HPDE6-E6E7 (cell line): Measurements from ENCODE around the gene EIF4E2.
"Not testable (repeated sequence)": the region's sequence is repeated elsewhere in the genome, so short reads cannot be mapped to it uniquely, and the experiment has no call there.

ENCODE experiments used
- DNase-seq: peaks from one replicate; pipeline ENCODE4 v3.0.0; 2011; ENCODE audit warnings: missing footprints; ENCODE audit errors: extremely low spot score

The EIF4E2 gene

DNA sequence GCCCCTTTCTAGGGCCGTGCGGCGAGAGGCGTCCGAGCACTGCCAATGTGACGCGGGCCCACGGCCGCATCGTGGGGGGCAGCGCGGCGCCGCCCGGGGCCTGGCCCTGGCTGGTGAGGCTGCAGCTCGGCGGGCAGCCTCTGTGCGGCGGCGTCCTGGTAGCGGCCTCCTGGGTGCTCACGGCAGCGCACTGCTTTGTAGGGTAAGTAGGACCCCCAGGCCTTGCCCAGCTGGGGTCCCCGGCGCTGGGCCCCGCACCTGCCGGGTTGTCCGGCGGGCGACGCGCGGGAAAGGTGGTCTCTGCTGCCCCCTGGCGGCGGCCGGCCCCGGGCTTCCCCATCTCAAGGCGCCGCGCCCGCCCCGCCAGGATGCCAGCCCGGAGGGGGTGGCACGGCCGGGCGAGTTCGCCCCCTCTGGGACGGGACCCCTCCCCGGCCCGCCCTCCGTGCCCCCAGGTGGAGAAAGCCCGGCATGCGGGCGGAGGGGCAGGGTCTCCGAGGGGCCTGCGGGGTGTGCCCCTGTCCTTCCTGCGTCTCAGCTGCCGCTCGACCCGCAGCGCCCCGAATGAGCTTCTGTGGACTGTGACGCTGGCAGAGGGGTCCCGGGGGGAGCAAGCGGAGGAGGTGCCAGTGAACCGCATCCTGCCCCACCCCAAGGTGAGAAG is 28.4 kb upstream of the EIF4E2 start:
- DNase-seq = peak; percentile 60

DNA sequence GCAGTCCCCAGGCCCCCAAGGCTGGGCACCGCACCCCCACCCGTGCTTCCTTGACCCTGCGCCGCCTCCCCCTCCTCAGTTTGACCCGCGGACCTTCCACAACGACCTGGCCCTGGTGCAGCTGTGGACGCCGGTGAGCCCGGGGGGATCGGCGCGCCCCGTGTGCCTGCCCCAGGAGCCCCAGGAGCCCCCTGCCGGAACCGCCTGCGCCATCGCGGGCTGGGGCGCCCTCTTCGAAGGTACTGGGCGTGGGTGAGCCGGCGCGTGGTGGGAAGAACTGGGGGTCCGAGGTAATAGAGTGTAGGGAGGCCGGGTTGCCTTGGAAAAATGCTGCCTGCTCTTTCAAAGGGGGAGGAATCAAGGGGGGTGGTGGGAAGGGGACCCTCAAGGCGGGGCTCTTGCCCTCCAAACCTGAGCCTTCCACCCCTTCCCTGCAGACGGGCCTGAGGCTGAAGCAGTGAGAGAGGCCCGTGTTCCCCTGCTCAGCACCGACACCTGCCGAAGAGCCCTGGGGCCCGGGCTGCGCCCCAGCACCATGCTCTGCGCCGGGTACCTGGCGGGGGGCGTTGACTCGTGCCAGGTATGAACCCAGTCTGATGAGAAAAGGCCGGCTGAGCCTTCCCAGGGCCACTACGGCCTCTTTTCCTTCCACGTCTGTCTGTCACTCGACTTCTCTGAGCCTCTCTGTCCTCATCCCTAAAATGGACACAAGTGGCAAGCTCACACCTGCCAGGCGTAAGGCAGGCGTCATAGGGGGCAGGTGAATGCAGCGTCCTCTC is 27.7 kb upstream of the EIF4E2 start:
- DNase-seq = no peak

DNA sequence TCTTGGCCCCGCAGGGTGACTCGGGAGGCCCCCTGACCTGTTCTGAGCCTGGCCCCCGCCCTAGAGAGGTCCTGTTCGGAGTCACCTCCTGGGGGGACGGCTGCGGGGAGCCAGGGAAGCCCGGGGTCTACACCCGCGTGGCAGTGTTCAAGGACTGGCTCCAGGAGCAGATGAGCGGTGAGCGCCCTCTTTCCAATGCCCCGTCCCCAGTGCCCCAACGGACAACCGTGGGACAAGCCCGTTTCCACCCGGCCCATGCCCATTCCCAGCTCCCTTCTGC is 27.1 kb upstream of the EIF4E2 start:
- DNase-seq = no peak

DNA sequence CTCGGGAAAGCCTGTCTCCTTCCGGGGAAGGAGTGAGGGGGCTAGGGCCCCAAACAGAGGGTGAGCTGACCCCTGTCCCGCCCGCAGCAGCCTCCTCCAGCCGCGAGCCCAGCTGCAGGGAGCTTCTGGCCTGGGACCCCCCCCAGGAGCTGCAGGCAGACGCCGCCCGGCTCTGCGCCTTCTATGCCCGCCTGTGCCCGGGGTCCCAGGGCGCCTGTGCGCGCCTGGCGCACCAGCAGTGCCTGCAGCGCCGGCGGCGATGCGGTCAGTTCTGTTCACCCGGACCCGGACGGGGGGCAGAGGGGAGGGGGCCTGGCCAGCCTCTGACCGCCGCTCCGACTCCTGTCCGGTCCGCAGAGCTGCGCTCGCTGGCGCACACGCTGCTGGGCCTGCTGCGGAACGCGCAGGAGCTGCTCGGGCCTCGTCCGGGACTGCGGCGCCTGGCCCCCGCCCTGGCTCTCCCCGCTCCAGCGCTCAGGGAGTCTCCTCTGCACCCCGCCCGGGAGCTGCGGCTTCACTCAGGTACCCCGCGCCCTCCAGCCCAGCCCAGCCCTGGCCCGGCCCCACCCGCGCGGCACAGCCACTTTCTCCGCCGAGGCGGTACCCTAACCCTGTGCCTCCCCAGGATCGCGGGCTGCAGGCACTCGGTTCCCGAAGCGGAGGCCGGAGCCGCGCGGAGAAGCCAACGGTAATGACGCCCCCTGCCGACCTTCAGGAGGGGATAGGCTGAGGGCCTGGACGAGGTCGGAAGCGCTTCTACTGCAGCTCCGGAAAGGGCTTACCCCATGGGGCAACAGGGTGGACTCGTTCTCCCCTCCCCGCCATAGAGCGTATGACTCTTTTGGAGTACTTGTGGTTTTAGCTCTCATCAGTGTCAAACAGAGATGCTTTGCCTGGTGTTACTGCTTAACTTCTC is 26.5 kb upstream of the EIF4E2 start:
- DNase-seq = no peak

DNA sequence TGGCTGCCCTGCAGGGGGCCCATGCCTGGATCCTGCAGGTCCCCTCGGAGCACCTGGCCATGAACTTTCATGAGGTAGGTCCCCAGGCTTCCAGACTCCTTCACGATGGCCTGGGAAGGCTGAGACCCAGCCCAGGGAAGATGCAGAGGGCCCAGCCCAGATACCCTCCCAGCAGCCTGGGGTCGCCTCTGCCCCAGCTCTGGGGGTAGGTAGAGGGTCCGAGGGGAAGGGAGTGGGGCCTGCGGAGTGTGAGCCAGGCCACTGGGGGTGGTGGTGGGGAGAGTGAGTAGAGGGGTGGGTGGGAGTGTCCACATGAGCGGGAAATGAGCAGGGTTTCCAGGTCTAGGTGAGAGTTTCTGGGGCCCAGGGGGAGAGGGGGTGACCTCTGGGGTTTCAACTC is 25.7 kb upstream of the EIF4E2 start:
- no peak for DNase-seq

DNA sequence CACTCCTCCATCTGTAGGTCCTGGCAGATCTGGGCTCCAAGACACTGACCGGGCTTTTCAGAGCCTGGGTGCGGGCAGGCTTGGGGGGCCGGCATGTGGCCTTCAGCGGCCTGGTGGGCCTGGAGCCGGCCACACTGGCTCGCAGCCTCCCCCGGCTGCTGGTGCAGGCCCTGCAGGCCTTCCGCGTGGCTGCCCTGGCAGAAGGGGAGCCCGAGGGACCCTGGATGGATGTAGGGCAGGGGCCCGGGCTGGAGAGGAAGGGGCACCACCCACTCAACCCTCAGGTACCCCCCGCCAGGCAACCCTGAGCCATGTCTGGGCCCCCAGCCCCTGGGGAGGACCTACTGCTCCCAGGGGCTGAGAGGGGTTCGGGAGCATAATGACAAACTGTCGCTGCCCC is 25.3 kb upstream of the EIF4E2 start:
- DNase-seq = no peak

DNA sequence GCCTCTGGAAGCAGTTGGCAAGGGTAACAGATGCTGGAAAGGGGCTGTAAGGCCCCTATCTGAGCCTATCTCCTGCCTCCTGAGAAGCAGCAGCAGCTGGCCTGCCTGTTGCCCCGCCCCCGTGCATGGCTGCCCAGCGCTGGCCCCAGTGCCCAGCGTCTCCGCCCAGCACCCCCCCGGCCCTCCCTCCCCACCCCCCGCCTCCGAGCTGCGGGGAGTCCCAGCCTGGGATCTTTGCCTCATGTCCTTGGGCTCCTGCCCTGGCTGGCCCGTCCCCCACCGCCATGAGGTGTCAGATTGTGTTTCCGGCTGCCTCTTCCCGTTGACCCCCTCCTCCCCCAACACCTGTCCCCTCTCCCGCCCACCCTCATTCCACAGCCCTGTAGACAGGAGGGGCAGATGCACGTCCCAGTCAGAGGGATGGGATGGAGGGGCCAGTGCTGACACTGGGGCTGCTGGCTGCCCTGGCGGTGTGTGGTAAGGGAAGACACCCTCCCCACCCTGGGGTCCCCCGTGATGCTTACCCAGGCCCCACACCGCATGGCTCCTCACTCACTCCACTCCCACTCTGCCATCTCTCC is 24.6 kb upstream of the EIF4E2 start, which contains the start of gene CHRND:
Gene CHRND, plus strand, starts transcription at position 370 of the 581 bp plus-strand sequence. Its CDS starts 56 bp downstream, at position 426.
- DNase-seq = no peak

DNA sequence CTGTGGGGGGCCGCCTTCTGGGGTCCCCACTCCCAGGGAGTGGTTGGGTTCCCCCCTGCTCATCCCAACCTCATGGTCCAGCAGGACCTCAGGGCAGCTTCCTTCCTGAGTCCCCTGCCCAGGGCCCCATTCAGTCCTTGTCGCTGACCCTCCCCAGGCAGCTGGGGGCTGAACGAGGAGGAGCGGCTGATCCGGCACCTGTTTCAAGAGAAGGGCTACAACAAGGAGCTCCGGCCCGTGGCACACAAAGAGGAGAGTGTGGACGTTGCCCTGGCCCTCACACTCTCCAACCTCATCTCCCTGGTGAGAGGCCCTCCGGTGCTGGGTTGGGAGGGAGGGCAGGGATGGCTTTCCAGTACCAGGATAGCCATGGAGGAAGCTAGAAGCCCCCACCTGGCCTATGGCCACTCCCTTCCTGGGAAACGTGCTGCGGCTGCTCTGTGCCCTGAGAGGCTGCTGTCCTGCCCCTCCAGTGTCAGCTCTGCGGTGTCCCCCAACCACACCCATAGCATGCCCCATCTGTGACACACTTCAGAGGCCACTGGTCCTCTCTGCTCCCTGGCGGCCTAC is 24.0 kb upstream of the EIF4E2 start:
- no peak for DNase-seq

DNA sequence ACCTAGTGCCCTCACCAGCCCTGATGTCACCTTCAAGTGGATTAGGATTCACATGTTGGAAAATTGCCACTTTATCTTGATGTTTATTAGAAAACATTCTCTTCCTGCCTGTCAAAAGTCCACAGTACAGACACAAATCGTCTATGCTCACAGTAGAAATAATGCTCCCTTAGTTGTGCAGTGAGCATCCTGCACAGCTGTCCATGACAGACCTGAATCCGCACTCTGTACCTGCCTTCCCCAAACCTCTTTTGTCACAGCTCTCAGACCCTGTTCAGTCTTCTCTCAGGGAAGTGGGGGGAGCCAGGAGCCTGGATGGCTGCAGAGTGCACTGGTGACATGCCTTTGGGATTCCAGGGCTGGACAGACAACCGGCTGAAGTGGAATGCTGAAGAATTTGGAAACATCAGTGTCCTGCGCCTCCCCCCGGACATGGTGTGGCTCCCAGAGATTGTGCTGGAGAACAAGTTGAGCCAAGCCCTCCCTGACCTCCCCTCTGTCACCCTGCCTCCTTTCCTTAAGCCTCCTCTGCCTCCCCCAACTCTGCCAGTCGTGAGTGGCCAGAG is 22.5 kb upstream of the EIF4E2 start:
- no peak for DNase-seq

DNA sequence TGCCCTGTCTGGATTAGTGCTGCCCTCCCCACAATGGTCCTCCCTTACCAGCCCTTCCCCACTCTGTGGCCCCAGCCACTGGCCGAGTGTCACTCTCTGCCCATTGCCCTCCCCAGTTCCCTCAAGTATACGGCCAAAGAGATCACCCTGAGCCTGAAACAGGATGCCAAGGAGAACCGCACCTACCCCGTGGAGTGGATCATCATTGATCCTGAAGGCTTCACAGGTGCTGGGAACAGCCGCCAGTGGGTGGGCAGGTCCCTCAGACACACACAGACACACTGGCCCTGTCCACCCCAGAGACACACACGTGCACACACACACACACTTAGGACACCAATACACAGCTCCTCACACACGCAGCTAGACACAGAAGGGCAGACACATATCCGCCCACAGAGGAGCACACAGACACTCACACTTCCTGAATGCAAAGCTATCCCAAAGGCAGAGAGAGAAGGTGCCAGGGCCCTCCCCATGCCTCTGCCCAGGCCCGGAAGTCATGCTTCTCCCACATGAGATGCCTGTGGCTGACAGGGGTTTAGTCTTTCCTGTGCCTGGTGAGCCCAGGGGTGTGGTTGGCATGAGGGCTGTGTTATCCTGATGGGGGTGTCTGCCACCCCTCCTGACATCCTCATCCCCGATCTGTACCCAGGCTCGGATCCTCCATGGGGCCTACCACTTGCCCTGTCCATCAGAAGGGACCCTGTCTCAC is 21.6 kb upstream of the EIF4E2 start:
- no peak for DNase-seq

DNA sequence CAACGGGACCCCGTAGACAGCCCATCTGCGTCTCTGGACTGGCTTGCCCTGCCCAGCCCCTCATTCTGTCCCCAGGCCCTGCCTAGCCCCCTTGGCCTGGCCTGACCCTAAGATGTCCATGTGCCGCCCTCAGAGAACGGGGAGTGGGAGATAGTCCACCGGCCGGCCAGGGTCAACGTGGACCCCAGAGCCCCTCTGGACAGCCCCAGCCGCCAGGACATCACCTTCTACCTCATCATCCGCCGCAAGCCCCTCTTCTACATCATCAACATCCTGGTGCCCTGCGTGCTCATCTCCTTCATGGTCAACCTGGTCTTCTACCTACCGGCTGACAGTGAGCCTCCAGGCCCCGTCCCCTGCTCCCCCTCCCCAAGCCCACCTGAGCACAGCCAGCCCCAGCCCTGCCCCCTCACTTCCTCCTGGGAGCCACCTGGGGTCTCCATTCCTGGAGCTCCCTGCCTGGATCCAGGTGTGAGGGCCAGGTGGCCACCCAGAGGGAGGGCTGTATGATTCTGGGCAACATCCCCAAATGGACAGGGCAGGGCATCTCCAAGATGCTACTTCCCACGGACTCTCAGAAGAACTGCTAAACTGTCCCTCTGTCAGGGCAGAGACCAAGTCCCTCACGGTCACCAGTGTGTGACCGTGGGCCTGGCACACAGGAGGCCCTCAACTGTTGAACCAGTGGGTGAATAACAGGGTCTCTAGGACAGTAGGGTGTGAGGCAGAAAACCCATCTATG is 20.5 kb upstream of the EIF4E2 start:
- no peak for DNase-seq

DNA sequence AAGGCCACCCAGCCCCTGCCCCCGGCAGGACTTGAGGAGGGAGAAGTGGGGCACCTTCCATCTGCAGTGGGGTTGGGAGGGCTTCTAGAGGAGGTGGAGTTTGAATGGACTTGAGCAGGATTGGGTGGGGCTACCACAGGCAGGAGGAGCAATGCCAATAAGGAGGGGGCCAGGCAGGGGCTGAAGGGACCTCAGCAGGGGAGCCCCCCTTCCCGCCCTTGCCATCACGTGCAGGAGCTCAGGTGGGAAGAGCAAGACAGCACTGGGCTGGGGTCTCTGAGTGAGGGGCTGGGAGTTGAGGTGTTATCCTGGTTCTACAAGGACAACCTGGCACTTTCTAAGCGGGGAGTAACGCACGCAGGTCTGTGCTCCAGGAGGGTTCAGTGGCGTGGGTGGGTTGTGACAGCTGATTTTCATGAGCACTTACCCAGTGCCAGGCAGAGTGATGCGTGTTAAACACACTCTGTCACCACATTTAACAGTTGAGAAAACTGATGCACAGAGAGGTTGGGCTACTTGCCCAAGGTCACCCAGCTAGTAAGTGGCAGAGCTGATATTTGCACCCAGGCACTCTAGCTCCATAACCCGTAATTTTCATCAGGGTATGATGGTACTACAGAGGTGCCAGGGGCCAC is 19.7 kb upstream of the EIF4E2 start:
- no peak for DNase-seq

DNA sequence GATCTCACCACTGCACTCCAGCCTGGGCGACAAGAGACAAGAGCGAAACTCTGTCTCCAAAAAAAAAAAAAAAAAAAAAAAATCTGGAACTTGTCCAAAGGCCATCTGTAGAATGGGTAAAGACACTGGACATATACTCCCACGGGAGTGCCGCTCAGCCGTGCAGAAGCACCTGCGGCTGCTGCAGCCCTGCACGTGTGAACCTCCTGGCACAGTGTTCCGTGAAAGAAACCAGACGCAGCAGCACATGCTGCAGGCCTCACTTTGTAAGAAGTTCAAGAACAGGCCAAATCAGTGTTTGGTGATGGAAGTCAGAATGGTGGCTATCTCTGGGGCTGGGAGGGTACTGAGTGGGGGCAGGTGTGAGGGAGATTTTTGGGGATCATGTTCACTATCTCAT is 18.1 kb upstream of the EIF4E2 start:
- no peak for DNase-seq

DNA sequence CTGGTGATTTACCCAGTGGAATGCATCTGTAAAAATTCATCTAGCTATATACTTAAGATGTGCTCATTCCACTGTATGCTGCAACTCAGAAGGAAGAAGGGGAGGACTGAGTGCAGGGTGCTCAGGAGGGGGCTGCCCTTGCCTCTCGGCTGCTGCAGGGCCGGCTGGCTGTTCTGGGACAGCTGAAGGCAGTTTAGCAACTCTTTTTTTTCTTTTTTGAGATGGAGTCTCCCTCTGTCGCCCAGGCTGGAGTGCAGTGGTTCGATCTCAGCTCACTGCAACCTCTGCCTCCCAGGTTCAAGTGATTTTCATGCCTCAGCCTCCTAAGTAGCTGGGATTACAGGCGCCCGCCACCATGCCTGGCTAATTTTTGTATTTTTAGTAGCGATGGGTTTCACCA is 17.7 kb upstream of the EIF4E2 start:
- DNase-seq = not testable (repeated sequence)

DNA sequence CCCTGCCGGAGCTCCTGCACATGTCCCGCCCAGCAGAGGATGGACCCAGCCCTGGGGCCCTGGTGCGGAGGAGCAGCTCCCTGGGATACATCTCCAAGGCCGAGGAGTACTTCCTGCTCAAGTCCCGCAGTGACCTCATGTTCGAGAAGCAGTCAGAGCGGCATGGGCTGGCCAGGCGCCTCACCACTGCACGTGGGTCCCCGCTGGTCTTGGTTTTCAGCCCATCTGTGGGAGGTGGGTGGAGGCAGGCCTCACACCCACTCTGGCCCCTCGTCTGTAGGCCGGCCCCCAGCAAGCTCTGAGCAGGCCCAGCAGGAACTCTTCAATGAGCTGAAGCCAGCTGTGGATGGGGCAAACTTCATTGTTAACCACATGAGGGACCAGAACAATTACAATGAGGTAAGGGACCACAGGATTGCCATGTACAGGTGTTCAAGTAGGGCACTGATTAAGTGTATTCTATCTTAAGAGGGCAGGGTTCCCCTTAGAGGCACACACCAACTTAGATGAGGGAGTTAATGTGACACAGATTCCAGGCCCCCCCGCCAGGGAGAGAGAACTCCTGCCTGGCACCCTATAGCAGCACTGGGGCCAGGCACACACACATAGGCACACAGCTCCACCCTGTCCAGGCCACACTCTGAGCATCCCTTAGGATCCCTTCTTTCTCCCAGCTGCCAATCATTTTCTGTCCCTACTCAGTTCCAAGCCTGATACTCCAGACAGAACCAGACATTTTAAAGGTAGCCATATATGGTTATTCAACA is 16.4 kb upstream of the EIF4E2 start:
- no peak for DNase-seq

DNA sequence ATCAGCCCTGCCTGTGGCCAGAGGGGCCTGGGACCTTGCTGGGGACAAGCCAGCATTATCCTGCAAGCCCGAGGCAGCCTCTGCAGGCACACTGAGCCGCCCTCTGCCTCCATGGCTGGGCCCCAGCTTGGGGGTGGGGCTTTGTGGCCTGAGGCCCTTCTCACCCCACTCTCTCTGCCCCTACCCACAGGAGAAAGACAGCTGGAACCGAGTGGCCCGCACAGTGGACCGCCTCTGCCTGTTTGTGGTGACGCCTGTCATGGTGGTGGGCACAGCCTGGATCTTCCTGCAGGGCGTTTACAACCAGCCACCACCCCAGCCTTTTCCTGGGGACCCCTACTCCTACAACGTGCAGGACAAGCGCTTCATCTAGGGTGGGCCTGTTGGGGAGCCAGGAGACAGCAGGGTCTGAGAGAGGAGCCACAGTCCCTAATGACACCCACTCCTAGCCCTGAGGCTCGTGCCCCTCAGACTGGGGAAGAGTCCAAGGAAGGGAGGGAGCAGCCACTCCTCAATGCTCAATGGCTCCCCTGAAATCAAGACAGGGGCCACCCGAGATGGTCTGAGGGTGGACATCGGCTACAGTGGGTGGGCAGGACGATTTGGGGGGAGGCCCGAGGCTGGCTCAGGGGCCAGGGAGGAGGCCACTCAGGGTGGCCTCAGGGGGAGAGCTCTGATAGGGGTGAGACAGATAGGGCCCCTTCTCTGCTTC is 15.4 kb upstream of the EIF4E2 start:
- no peak for DNase-seq

DNA sequence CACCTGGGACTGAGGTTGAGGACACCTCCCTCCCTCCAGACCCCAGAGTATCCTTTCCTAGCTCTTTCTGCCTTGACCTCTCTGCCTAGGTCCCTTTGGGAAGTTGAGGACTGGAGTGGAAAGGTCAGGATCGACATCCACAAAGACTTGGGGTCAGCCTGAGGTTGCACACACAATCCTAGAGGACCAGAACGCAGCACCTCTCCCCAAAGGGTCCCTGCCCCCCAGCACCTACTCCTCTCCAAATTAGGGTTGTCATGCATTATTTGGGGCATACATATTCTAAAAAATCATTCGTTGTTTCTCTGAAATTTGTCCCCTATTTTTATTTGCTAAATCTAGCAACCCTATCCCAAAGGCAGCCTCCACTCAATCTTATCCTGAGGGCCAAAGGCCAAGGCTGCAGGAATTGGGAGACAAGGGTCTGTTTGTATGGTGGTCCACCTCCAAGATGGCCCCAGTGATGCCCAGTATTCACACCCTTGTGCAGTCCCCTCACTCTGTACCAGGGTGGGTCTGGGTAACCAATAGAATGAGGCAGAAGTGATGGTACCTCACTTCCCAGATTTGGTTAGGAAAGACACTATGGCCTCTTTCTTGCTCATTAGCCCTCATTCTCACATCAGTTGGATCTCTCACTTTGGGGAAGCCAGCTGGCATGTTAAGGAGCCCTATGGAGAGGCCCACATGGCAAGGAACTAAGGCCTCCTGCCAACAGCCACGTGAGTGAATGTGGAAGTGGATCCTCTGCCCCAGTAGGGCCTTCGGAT is 14.5 kb upstream of the EIF4E2 start:
- DNase-seq = no peak
